ENCODE data around the gene CDK5RAP1. TPM values are rescaled to one million over a fixed set of nuclear protein-coding genes. Genes with fewer than 3 reads are reported as not detected.

CDK5RAP1 gene
- total RNA-seq, 1 donor from 2014 or later = 24.9 TPM

DNA sequence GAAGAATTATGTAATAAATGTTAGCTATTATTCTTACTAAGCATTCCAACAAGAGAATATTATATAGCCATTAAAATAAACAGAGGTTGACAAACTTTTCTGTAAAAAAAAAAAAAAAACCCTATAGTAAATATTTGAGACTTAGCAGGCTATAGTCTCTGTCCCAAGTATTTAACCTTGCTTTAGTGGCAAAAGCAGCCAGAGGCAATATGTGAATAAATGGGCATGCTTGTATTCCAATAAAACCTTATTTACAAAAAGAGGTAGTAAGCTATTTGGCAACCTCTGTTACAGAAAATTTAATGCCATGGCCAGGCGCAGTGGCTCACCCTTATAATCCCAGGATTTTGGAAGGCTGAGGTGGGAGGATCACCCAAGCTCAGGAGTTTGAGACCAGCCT lies 14.6 kb downstream of the CDK5RAP1 start:
- DNase-seq (ENCODE audit: low spot score) = no peak

DNA sequence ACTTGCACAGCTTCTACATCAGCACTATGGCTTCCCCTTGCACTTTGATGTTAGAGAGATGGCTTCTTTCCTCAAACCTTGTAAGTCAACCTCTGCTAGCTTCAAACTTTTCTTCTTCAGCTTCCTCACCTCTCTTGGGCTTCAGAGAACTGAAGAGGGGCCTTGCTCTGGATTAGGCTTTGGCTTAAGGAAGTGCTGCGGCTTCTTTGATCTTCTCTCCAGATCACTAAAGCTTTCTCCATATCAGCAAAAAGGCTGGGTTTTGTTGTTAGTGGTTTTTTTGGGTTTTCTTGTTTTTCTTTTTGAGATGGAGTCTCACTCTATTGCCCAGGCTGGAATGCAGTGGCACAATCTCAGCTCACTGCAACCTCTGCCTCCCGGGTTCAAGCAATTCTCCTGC lies 24.0 kb downstream of the CDK5RAP1 start:
- no peak for DNase-seq (ENCODE audit: low spot score)

DNA sequence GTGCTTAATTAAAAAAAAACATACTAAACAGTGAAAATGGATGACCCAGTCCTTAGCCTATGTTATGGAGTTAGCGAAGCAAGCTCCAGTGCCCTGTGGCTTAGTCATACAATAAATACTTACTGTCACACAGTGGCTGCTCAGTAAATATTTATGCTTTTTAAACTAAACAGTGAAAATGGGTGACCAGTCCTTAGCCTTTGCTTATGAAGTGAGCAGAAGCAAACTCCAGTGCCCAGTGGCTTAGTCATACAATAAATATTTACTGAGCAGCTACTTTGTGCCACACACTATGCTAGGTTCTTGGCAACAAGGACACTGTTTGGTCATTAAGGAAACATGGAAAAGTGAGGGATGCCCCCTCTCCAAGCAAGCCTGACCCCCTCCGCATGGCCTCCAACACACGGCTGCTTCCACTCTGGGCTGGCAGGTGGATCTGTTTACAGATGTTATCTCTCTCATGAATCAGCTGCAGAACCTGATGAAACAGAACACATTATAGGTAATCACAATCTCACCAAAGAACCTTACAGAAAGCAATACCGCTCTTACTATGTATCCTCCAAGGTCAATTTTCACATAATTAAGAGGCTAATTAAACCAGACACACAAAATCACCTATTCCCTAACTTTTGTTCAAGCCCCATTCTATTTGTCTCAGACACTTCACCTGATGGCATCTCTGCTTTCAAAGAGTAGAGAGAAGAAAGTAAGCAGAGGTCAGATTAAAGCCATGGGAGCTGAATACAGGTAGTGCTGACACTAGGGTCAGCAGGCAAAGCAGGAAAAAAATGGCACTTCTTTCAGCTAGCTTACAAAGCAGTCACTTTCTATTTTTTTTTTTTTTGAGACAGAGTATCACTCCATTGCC lies 27.3 kb downstream of the CDK5RAP1 start:
- DNase-seq (ENCODE audit: low spot score) = peak; percentile 46

DNA sequence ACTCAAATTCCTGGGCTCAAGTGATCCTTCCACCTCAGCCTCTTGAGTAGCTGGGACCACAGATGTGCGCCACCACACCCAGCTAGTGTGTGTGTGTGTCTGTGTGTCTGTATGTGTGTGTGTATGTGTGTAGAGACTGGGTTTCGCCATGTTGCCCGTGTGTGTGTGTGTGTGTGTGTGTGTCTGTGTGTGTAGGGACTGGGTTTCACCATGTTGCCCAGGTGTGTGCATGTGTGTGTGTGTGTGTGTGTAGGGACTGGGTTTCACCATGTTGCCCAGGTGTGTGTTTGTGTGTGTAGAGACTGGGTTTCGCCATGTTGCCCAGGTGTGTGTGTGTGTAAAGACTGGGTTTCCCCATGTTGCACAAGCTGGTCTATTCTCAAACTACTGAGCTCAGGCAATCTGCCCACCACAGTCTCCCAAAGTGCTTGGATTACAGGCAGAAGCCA lies 28.3 kb downstream of the CDK5RAP1 start:
- no peak for DNase-seq (ENCODE audit: low spot score)

DNA sequence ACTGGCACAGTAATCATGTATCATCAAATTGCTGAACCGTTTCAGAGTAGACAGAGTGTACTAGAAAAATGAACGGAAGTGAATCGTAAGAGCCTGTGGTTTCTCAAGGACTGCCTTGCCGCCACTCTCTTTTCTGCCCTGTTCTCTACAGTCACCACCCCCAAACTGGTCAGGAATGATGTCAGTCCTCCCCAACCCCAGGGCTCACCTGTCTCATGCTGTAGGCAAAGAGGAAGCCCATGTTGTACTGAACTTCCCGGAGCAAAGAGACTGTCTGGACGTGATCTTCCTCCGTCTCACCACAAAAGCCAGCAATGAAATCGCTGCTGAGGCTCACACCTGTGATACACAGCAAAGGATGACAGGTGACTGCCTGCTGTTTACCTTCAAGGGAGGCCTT lies 31.0 kb downstream of the CDK5RAP1 start:
- DNase-seq (ENCODE audit: low spot score) = no peak

DNA sequence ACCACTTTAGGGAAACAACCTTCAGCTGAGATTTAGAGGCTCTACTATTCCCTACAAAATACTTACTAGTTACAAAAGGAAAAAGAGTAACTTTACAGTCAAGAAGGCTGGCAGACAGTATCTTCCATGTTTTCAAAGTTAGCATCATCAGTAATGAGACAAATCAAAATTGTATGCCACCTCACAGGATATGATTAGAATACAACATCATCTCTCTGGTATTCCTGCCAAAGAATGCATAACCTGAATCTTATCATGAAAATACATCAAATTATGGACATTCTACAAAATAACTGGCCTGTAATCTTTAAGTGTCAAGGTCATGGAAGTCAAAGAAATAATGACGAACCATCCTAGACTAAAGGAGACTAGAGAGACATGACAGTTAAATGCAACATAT lies 38.4 kb downstream of the CDK5RAP1 start:
- no peak for DNase-seq (ENCODE audit: low spot score)

DNA sequence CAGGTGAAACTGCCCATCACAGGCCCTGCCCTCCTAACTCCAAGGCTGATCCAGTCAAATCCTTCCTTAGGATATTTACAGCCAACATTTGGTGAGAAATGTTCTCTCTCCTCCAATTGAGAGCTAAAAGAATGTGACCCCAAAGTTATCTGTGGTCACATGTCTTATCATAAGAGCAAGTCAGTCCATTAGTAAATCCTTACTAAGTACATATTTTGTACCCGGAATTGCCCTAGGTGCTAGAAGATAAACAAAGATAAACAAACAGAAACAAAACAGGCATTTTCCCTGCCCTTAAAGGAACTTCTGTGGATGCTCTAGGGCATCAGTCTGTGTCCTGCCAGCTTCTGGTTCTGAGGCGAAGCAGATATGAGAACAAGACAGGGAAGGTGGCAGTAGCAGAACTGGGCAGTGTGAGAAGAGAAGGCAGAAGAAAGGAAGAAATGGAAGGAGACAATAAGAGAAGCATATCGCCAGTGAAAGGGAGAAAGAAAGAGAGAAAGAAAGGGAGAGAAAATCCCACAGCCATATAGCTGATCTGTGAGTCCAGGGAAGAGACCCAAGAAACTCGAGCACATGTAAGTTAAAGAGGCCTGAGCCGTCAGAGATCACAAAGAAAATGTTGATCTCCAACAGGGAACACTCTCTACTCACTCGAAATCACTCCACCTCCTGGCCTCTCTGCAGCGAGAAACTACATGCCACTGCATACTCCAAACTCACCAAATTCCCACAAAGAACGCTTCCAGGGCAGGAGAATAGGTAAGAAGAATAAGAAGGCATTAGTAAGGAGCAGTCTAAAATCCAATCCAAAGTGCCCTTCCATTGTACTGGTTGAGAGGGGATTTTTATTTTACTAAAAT lies 41.7 kb downstream of the CDK5RAP1 start:
- DNase-seq (ENCODE audit: low spot score) = no peak

DNA sequence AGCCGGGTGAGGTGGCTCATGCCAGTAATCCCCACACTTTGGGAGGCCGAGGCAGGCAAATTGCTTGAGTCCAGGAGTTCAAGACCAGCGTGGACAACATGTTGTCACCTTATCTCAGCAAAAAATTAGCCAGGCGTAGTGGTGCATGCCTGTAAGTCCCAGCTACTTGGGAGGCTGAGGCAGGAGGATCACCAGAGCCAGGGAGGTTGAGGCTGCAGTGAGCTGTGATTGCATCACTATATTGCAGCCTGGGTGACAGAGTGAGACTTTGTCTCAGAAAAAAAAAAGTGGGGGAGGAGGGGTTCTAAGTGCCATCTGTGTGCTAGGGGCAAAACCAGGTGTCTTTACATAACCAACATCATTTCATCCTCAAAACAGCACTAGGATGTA lies 48.3 kb downstream of the CDK5RAP1 start:
- no peak for DNase-seq (ENCODE audit: low spot score)

DNA sequence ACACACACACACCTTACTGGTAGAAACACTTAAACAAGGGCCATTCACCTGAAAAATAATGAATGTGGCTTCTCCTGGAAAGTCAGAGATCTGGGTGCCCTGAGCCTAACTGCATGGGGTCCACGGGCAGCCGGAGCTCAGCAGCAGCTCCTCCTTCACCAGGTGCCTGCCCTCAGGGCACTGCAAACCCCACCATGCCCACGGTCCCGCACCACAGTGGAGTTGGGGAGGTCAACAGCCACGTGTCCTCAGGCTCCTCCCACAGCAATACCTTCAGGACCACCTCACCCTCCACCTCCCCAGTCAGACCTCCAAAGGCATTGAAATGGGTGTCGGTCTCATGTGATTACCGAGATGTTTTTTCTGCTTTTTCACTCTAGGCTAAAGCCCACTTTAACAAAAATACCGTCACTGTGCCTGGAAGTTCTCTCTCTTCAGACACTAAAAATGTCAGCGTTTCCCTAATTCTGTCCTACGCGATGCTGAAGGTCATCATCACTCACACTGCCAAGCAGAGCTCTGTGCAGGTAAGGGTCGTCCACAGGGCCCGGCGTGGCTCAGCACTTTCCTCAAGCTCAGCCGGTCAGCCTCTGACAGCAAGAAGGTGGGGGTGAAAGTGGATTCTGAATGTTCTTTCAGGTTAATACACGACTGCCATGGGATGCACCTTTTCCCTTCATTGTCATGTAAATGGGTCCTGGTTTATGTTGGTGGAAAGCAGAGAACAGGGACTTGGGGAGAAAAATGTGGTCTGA lies 48.9 kb downstream of the CDK5RAP1 start:
- DNase-seq (ENCODE audit: low spot score) = no peak

DNA sequence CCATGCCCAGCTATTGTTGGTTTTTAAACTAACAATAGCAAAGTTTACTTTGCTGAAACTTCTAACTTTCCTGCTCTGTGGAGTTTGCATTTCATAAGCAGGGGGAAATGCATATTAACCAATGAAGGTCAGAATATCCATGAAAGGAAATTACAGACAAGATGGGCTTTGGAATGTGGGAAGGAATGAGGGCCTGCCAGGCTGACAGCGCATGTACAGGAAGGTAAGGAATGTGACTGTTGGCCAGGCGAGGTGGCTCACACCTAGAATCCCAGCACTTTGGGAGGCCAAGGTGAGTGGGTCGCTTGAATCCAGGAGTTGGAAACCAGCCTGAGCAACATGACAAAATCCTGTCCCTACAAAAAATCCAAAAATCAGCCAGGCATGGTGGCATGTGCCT lies 49.6 kb downstream of the CDK5RAP1 start:
- DNase-seq (ENCODE audit: low spot score) = no peak

DNA sequence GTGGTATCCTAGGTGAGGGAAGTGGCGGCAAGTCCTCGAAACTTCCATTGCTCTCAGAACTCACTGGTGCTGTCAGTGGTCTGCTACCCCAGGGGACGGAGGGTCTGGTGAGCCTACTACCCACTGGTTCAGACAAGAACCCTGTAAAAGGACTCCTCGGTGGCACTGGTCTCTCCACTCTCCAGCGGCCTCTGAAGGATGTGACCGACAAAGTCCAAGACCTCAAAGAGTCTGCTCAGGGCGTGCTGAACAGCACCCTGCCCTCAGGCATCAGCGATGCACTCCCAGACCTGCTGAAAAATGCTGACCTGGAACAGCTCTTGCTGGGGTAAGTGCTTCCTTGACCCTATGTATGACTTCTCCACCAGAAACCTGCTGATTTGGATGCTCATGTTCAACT lies 51.8 kb downstream of the CDK5RAP1 start:
- no peak for DNase-seq (ENCODE audit: low spot score)

DNA sequence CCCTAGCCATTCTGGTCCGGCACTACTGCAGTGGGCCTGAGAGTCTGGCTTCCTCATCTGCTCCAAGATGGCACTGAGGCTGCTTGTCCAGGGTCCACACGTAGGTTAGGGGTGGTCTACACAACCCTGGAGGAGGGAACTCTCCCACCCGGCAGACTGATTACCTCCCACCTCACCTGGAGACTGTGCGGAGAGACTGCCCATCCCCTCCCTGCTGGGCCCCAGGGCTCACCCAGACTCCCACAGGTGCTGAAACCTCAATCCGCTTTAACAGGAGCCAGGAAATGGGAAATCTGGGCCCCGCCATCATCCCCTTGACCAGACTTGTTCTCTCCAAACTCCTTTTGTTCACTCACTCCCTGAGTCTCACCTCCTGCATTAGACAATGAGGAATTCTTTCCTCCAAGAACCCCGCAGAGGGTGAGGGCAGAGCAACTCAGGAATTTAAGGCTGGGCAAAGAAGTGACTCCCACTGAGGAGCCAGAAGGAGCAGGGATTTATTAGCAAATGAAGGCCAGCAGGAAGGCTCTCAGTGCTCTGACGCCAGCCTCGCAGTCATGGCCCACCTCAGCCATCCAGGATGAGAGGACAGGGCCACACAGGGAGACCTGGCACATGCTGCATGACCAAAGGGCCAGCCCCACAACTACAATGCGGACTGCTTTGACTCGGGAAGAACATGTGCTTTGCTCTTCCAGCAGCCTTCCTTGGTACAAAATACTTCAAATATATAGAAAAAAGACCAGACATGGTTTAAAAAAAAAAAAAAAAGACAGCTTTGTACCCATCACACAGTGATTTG lies 53.0 kb downstream of the CDK5RAP1 start:
- DNase-seq (ENCODE audit: low spot score) = no peak

DNA sequence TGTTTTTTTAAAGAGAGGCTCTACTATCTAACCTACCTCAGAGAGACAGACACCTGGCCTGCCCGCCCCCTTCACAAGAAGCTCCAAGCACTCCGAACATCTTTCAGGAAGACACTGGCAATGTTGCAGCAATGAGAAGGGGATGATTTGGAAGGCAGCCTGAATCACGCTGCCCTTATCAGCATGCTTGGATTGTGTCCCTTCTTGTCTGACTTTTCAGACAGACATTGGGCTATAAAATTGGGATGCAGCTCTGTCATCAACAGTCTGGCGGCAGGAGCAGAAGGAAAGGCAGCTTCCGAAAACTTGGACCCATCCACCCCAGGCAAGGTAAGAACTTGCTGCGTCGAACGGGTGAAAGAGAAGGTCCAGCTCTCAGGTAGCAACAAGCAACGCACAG lies 56.0 kb downstream of the CDK5RAP1 start:
- DNase-seq (ENCODE audit: low spot score) = no peak

DNA sequence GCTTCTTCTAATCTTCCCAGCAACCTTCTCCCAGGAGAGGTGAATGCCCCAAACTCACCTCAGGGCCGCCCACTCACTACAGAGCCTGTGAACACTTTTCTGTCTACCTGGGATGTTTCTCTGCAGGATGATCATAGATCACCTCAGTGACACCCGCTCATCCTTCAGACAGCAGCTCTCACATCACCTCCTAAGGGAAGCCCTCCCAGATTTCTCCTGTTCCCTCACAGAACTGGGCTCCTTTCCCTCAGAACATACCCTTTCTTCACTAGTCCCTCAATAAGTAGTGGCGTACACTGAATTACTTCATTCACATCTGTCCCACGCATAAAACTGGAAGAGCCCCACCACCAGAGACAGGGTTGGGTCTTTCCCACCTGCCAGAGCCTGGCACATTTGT lies 57.8 kb downstream of the CDK5RAP1 start:
- DNase-seq (ENCODE audit: low spot score) = no peak

DNA sequence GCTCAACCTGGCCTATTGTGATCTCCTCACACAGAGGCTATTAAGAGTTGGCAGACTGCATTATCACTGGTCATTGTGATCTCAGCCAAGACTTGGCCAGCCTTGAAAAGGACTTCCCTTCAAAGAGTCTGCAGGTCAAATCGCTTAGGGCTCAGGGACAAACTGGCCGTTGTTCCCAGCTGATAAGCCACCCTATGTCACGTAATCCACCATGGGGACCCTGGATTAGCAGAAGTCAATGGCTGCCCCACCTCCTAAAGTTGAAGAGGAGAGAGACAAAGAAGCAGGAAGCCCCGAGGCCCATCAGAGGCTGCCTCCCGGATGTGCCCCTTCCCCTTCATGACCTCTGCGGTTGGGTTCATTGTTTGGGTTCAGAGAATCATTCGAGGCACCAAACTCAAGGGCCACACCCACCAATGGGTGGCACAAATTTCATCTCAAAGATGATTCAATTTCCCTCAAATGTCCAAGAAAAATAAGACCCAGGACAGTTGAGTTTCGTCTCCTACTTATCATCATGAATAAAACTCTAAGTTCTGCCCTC lies 61.7 kb downstream of the CDK5RAP1 start:
- DNase-seq (ENCODE audit: low spot score) = no peak

DNA sequence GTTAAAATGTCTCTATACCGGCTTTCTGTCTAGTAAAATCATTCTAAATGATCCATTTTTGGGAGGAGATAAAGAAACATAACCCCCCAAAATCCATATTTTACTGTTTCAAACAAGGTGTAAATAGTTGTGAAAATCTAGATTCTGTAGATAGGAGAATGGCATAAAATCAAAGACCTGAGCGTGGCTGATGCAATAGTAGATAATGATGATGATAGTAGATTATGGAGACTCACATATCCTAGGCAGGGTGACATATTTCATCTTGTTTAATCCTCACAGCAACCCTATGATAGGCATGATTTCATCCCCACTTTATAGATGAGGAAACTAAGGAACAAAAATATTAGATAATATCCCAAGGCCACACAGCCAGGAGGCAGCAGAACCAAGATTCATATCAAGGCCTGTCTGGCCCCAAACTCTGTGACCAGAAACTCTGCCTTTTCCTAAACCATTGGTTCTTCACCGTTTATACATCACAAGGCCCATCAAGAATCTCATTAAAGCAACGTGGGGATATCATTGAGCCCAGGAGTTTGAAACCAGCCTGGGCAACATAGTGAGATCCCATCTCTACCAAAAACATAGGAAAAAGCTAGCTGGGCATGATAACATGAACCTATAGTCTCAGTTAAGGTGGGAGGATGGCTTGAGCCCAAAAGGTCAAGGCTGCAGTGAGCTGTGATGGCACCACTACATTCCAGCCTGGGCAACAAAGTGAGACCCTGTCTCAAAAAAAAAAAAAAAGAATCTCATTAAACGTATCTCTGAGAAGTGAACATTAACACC lies 62.7 kb downstream of the CDK5RAP1 start:
- no peak for DNase-seq (ENCODE audit: low spot score)

DNA sequence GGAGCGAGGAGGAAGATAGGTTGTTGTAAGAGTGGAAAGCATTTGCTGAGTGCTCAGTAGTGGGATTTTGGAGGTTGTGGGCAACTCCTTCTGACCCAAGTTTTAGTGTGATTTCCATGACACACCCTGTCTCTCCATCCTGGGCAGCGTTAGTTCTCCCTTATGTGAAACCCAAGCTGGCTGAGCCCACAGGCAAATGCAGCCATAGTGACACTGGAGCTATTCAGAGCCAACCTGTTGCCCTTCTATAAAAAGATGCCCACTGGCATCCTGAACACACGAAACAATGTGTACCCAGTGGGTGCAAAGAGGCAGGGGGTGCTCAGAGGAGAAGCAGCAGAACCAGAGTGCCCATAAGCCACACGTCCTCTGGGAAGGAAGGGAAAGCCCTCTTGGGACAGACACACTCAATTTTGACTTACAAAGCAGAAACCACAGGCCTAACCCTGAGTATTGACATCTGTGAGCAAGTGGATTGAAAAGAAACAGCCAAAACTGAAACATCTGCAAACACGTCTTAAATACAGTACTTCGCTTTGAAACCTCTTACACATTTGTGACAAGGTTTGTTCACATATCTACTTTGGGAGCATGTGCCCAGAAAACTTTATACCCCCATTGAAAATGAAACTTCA lies 63.7 kb downstream of the CDK5RAP1 start:
- no peak for DNase-seq (ENCODE audit: low spot score)

DNA sequence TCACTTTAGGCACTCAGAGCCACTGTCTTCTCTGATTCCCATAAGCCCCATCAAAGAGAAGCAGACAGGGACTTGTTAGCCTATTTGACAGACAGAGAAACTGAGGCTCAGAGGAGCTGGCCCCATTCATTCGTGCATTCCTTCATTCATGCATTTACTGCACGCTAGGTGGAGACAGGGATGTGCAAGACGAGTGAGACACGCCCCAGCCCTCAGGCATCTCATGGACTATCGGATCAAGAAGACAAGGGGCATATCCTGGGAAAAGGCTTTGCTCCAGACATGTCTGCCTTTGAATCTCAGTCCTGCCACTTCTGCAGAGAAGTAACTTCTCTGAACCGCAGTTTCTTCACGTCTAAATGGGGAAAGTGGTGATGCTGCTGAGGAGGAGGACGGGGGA lies 64.2 kb downstream of the CDK5RAP1 start:
- no peak for DNase-seq (ENCODE audit: low spot score)

DNA sequence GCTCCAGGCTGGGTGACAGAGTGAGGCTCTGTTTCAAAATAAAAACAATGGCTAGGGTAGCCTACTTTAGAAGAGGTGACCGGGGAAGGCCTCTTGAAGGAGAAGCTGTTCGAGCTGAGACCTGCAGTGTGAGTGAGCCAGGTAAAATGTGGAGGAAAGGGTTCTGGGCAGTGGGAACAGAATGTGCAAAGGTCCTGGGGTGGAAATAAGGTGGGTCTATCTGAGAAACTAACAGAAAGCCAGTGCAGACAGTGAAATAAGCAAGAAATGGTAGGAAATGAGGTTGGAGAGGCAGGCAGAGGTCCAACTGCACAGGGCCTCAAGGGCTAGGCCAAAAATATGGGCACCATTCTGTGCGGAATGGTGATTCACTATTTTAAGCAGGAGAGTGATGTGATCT lies 64.9 kb downstream of the CDK5RAP1 start:
- no peak for DNase-seq (ENCODE audit: low spot score)

DNA sequence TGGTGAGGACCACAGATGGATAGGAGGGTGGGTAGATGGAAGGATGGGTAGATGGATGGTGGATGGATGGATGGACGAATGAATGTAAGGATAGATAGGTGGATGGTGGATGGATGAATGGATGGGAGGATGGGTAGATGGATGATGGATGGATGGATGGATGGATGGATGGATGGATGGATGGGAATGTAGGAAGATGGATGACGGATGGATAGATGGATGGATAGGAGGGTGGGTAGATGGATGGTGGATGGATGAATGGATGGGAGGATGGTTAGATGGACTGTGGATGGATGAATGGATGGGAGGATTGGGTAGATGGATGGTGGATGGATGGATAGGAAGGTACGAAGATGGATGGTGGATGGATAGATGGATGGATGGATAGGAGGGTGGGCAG lies 67.2 kb downstream of the CDK5RAP1 start:
- DNase-seq (ENCODE audit: low spot score) = no peak
